HepG2 (cell line): Measurements from ENCODE around the gene RHD. TPM values are rescaled to one million over a fixed set of nuclear protein-coding genes. Genes with fewer than 3 reads are reported as not detected.
A peak's percentile ranks its signal among the peaks of the same experiment; 100 is the strongest.

Source experiments
- ATF1 ChIP-seq: IDR thresholded peaks from 2 replicates; pipeline ENCODE4 v1.6.1; 2016; ENCODE audit warnings: mild to moderate bottlenecking, control low read depth
- ATF7 ChIP-seq, 2 experiments: fragments of 450-650 bp in 1 of 2; sonication (generic) in 1 of 2; formaldehyde crosslinking in 1 of 2; IDR thresholded peaks; 2 replicates each; pipeline versions ENCODE4 v1.4.0 to v1.6.1; 2016 to 2020; ENCODE audit warnings: antibody characterized with exemption in 1 of 2, mild to moderate bottlenecking in 1 of 2, missing genetic modification reagents in 1 of 2
- ATRX ChIP-seq: sonication (generic); formaldehyde crosslinking; IDR thresholded peaks from 2 replicates; pipeline ENCODE4 v1.4.0; 2020; ENCODE audit warnings: missing genetic modification reagents, borderline replicate concordance
- CEBPZ ChIP-seq: IDR thresholded peaks from 2 replicates; pipeline ENCODE4 v1.6.1; 2012; ENCODE audit warnings: low read length, improper control_type of control experiment
- NFAT5 ChIP-seq: sonication (generic); formaldehyde crosslinking; IDR thresholded peaks from 2 replicates; pipeline ENCODE4 v1.4.0; 2020; ENCODE audit warnings: missing genetic modification reagents
- NONO ChIP-seq, 2 experiments: fragments of 450-650 bp in 1 of 2; sonication (generic) in 1 of 2; formaldehyde crosslinking in 1 of 2; IDR thresholded peaks in 1 of 2; conservative IDR thresholded peaks in 1 of 2; 2 replicates each; pipeline versions ENCODE4 v1.6.1 to v1.8.0; 2017 to 2022; ENCODE audit warnings: mild to moderate bottlenecking in 1 of 2, missing genetic modification reagents in 1 of 2, moderate library complexity in 1 of 2
- SP1 ChIP-seq, 2 experiments: fragments of 450-650 bp in 1 of 2; sonication (generic) in 1 of 2; formaldehyde crosslinking in 1 of 2; IDR thresholded peaks; 2 replicates each; pipeline versions ENCODE4 v1.4.0 to v1.6.1; 2016 to 2020; ENCODE audit warnings: missing genetic modification reagents in 1 of 2
- SRSF1 ChIP-seq: fragments of 200-400 bp; formaldehyde crosslinking; optimal IDR thresholded peaks from 2 replicates; pipeline ENCODE3; 2017; ENCODE audit warnings: mild to moderate bottlenecking, low read depth, low read length, moderate library complexity
- ZBTB39 ChIP-seq: sonication (generic); formaldehyde crosslinking; IDR thresholded peaks from 2 replicates; pipeline ENCODE4 v1.5.0; 2020; ENCODE audit warnings: missing genetic modification reagents
- ZBTB42 ChIP-seq: sonication (generic); formaldehyde crosslinking; IDR thresholded peaks from 2 replicates; pipeline ENCODE4 v1.5.0; 2020; ENCODE audit warnings: mild to moderate bottlenecking, missing genetic modification reagents
- ZNF17 ChIP-seq: sonication (generic); formaldehyde crosslinking; IDR thresholded peaks from 2 replicates; pipeline ENCODE4 v1.5.0; 2020; ENCODE audit warnings: mild to moderate bottlenecking, missing genetic modification reagents
- ZNF20 ChIP-seq: sonication (generic); formaldehyde crosslinking; IDR thresholded peaks from 2 replicates; pipeline ENCODE4 v1.4.0; 2020; ENCODE audit warnings: mild to moderate bottlenecking, moderate library complexity, missing genetic modification reagents
- ZNF737 ChIP-seq: sonication (generic); formaldehyde crosslinking; IDR thresholded peaks from 2 replicates; pipeline ENCODE4 v1.5.0; 2020; ENCODE audit warnings: missing genetic modification reagents, mild to moderate bottlenecking, borderline replicate concordance
- polyA plus RNA-seq, 8 experiments: library from polyadenylated mRNA; depleted of rRNA in 3 of 8; stranded (reverse) in 7 of 8; unstranded in 1 of 8; fragments of >200 nt; fragmentation: Illumina TruSeq in 4 of 8; extraction: Trizol in 4 of 8; gene quantifications; 2 replicates each; pipeline versions ENCODE4 v1.2.1 to v1.2.3, GENCODE V29; 2011 to 2016; ENCODE audit warnings: low read depth in 4 of 8, missing spikeins in 1 of 8, mixed read lengths in 1 of 8; ENCODE audit not compliant: insufficient read depth in 1 of 8
- total RNA-seq, 5 experiments: library from RNA; depleted of rRNA; stranded (reverse); fragments of >200 nt; fragmentation: Illumina TruSeq; extraction: Trizol; gene quantifications; 2 replicates each; pipeline ENCODE4 v1.2.3, GENCODE V29; 2016; ENCODE audit warnings: low read depth in 1 of 5
- TF ChIP-seq, protein P1 (sequence below): sonication (generic); formaldehyde crosslinking; IDR thresholded peaks from 2 replicates; pipeline ENCODE4 v1.9.0; 2022; ENCODE audit warnings: missing genetic modification reagents, mild to moderate bottlenecking, borderline replicate concordance

The RHD gene
- total and polyA plus RNA-seq, 2 of the 13 experiments (the other 11 are each of a cell fraction or from before 2014, with no cell fraction given), result not detected

- no peak for TF ChIP-seq CEBPZ
- 0 out of 2 replicates have a peak, but pooled peaks have one; percentile 44 for TF ChIP-seq ZBTB39
- no peak for TF ChIP-seq ATRX (CRISPR knock-in tag)
- no peak for TF ChIP-seq ZNF20 (CRISPR knock-in tag)
- no peak for TF ChIP-seq NFAT5
- TF ChIP-seq SP1 (IDR thresholded peaks at IDR 0.05), result no peak
- TF ChIP-seq SP1 (CRISPR knock-in tag; IDR thresholded peaks at IDR 0.05), result no peak
- TF ChIP-seq ZNF17, result no peak
- no peak for TF ChIP-seq ATF1 (CRISPR knock-in tag)
- TF ChIP-seq, protein P1, sequence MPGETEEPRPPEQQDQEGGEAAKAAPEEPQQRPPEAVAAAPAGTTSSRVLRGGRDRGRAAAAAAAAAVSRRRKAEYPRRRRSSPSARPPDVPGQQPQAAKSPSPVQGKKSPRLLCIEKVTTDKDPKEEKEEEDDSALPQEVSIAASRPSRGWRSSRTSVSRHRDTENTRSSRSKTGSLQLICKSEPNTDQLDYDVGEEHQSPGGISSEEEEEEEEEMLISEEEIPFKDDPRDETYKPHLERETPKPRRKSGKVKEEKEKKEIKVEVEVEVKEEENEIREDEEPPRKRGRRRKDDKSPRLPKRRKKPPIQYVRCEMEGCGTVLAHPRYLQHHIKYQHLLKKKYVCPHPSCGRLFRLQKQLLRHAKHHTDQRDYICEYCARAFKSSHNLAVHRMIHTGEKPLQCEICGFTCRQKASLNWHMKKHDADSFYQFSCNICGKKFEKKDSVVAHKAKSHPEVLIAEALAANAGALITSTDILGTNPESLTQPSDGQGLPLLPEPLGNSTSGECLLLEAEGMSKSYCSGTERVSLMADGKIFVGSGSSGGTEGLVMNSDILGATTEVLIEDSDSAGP (CRISPR knock-in tag), result peak; percentile 78; the same call in 1 of the 2 replicates
- peak; percentile 31 for TF ChIP-seq SRSF1
- TF ChIP-seq ZBTB42 (CRISPR knock-in tag), result no peak
- no peak for TF ChIP-seq NONO (IDR thresholded peaks at IDR 0.05)
- TF ChIP-seq NONO (CRISPR knock-in tag; conservative IDR thresholded peaks at IDR 0.05), result peak; percentile 75
- TF ChIP-seq ZNF737 (CRISPR knock-in tag), result 0 out of 2 replicates have a peak, but pooled peaks have one; percentile 57
- no peak for TF ChIP-seq ATF7 (IDR thresholded peaks at IDR 0.05)
- TF ChIP-seq ATF7 (CRISPR knock-in tag; IDR thresholded peaks at IDR 0.05), result no peak
These were observed 66.1 kb downstream of the RHD start, which contains the start of gene TMEM50A (continued) for GRCh38 chr1:25338188-25338981.
